Caki2 (cell line): ENCODE results near the gene PUS10. TPM values are rescaled to one million over a fixed set of nuclear protein-coding genes. Genes with fewer than 3 reads are reported as not detected.
"Not testable (repeated sequence)": the region's sequence is repeated elsewhere in the genome, so short reads cannot be mapped to it uniquely, and the experiment has no call there.

Source experiments
- DNase-seq: peaks from one replicate; pipeline ENCODE4 v3.0.0-alpha.2; 2015; ENCODE audit warnings: low read depth
- in situ Hi-C: cut with HindIII; loops from 2 replicates; pipeline ENCODE4 v1.10.0; 2016; ENCODE audit warnings: low sequenced_read_pairs, low pct_unique_long_range_greater_than_20kb, mixed read lengths
- total RNA-seq: library from RNA; depleted of rRNA; stranded (reverse); fragments of >200 nt; shearing (Covaris generic); gene quantifications from 2 replicates; pipeline ENCODE4 v1.2.3, GENCODE V29; 2014; ENCODE audit warnings: low replicate concordance

The PUS10 gene
- total RNA-seq, 1 experiment from 2014 or later: 7.9 TPM

- in situ Hi-C loops: no loop called here
Observed at GRCh38 chr2:61015976-61016375, 2.1 kb downstream of the PUS10 start.

GRCh38 chr2:61014763-61015162 lies 3.3 kb downstream of the PUS10 start:
- no peak for DNase-seq
- in situ Hi-C loops: no loop called here

More at GRCh38 chr2:61015976-61016375, 2.1 kb downstream of the PUS10 start:
- no peak for DNase-seq

DNA sequence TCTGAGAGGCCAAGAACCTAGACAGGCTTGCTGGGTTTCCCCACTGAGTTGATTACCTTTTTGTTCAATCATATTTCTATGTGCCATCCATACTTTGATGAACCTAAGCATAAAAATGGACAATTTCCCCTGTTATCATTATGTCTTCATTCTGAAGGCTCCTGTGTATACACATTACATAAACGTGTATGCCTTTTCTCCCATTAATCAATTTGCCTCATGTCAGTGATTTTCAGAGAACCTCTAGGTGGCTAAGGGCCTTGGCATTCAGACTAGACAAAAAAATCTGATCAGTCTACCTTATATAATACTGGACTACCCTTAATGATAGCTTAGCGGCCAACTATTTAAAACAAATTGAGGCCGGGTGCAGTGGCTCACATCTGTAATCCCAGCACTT lies 4.7 kb downstream of the PUS10 start:
- in situ Hi-C loops: no loop called here
- no peak for DNase-seq

DNA sequence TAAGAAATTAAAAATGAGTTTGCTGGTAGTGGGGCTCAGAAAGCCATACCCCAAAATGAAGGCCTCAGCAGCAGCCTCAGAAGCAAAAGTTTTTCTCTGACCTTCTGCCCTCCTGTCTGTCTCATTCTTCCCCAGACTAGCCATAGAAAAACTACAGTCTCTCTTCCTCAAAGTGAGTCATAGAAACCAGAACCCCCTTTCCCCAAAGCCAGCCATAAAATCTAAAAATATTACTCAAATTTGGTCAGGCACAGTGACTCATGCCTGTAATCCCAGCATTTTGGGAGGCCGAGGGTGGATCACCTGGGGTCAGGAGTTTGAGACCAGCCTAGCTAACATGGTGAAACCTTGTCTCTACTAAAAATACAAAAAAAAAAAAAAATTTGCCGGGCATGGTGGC lies 5.8 kb downstream of the PUS10 start:
- peak; percentile 16 for DNase-seq
- in situ Hi-C loops: not testable (repeated sequence)

DNA sequence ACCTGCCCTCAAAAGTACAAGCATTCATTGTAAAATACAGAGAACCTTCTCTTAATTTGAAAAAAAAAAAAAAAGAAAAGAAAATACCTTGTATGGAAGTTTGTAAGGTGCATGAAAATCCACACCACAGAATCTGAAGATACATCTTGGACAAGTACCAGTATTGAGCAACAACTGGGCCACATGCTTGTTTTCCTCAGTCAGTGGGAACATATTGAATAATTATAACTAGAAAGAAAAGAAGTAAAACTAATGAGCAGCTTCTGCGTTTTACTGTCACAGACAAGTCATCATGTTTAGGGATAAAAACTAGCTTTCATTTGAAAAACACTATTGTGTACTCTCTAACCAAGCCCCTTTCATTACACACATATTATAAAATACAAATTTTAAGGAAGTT lies 6.4 kb downstream of the PUS10 start:
- in situ Hi-C loops: no loop called here
- no peak for DNase-seq

DNA sequence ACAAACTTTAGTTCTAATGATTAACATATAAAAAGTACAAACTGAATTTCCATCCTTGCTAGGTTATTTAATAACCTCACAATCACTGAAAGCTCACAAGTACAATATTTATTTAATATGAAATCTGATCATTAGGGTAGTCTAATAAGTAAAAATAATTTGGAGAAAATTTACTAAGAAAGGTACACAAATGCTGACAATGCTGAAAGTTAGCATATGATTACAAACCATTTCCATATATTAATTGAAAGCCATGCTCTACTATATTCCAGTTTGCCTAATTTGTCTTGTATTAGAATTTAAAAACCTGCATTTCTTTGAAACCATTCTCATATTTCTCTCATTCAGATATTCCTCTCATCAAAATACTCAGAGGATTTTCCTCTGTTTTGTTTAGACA lies 8.7 kb downstream of the PUS10 start:
- no peak for DNase-seq
- in situ Hi-C loops: no loop called here

- in situ Hi-C loops: no loop called here
- DNase-seq: peak; percentile 26
Observed at GRCh38 chr2:61006486-61007105, 11.5 kb downstream of the PUS10 start.

GRCh38 chr2:61005736-61006135 lies 12.3 kb downstream of the PUS10 start:
- DNase-seq: no peak
- in situ Hi-C loops: no loop called here

GRCh38 chr2:60998628-60999545 lies 19.2 kb downstream of the PUS10 start:
- peak; percentile 37 for DNase-seq
- in situ Hi-C loops: no loop called here

DNA sequence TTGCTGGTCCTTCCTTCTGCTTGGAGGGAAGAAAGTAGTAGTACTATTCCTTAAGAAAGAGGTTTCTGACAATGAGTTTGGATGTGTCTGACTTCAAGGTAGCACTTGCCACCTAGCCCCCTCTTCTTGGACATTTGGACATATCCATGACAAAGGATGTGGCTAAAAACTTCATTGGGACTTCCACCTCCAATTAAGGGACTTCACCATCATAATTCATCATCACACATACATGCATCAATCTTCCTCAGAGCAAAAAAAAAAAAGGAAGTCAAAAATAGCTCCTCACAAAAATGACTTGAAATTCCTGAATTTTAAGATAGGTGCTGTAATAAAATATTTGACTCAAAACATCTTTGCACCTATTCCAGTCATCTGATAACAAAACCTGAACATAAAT lies 23.9 kb downstream of the PUS10 start:
- no peak for DNase-seq
- in situ Hi-C loops: no loop called here

GRCh38 chr2:60992985-60993392 lies 25.1 kb downstream of the PUS10 start:
- no peak for DNase-seq
- in situ Hi-C loops: no loop called here

DNA sequence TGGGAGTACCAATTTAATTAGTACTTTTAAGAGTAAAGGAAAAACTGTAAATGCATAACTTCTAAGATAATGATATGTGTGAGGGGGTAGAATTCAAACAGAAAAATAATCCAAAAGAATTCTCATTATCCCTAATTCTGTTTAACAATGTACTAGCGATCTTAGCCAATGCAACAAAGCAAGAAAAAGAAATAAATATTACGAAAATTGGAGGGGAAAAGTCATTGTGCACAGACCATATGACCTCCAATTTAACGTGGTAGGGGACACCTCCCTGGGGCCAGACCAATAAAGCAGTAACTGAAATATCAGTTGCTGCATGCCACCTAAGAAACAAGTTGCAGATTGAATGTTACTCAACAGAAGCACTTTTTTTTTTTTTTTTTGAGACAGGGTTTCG lies 26.4 kb downstream of the PUS10 start:
- in situ Hi-C loops: no loop called here
- no peak for DNase-seq

- in situ Hi-C loops: no loop called here
- no peak for DNase-seq
Observed at GRCh38 chr2:60989259-60989658, 28.8 kb downstream of the PUS10 start.

DNA sequence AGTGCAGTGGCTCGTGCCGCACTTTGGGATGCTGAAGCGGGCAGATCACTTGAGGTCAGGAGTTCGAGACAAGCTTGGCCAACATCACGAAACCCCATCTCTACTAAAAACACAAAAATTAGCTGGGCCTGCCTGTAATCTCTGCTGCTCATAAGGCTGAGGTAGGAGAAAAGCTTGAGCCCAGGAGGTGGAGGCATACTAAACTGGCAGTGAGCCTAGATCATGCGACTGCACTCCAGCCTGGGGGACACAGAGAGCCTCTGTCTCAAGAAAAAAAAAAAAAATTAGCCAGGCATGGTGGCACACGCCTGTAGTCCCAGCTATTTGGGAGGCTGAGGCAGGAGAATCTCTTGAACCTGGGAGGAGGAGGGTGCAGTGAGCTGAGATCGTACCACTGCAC lies 30.4 kb downstream of the PUS10 start:
- in situ Hi-C loops, DNase-seq: not testable (repeated sequence)

DNA sequence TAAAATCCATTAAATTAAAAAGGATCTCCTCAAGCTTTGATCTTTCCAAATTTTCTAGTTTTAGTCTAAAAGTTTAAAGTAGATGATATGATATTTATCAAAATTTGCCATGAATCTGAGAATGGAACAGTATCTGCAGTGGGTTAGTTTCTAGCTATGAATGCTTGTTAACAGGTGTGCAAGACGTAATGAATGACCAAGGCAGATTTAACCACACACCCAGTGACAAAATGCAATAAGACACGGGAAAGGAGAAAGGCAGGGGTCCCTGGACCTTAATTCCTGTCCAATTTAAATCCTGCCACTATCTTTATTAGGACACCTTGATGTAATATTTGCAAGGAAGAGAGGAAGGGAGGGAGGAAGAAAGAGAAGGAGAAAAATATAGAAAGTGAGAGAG lies 31.0 kb downstream of the PUS10 start:
- no peak for DNase-seq
- in situ Hi-C loops: no loop called here

- in situ Hi-C loops: no loop called here
- DNase-seq: no peak
Observed at GRCh38 chr2:60984720-60985119, 33.3 kb downstream of the PUS10 start.

GRCh38 chr2:60982066-60982465 lies 36.0 kb downstream of the PUS10 start:
- in situ Hi-C loops, DNase-seq: not testable (repeated sequence)

DNA sequence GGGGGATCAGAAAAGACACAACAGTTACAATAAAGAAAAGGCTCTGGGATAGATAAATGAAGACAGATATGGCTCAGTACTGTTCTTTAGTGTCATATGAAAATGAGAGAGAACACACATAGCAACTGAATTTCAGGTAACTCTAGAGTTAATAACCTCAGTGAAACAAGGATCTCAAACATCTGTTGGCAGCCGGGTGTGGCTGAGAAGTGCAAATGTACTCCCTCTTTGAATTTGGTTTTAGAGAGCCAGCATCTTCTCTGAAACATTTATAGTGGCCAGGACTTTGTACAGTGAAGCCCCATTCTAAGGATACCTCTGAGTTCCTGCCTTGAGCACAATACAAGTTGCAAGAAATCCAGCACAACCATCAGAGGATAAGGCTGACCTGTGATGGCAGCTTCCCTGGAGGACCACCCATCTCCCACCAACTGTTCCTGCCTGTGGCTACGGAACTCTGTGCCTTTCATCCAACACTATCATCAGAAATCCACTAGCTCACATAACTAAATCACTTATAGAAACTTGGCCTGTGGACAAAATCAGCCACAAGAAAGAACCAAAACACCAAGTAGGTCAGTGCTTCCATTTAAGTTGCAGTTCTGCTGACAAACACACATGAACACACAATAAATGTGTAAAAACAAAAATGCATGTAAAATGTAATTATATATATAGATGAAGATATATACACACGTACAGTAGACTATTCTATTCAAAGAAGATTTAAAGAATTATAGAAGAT lies 37.8 kb downstream of the PUS10 start:
- DNase-seq: no peak
- in situ Hi-C loops: no loop called here

DNA sequence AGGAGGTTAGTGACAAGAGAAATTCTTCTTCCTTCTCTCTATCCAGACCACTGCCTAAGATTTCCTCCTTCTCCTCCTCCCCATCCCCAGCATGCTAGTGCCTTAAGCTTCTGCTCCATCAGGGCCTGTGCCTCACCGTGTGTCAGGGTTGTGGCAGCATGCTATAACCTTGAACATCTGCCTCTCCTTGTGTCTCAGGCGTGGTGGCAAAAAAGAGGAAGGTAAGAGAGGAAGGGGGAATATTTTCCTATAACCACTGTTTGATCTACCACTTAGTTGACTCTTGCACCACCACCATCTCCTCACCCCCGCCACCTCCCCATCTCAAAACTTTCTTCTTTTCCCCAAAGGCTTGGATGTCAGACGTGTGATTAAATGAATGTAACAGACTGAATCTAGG lies 38.8 kb downstream of the PUS10 start:
- no peak for DNase-seq
- in situ Hi-C loops: no loop called here
